Measurements from ENCODE around the gene IDI1.

IDI1 gene

DNA sequence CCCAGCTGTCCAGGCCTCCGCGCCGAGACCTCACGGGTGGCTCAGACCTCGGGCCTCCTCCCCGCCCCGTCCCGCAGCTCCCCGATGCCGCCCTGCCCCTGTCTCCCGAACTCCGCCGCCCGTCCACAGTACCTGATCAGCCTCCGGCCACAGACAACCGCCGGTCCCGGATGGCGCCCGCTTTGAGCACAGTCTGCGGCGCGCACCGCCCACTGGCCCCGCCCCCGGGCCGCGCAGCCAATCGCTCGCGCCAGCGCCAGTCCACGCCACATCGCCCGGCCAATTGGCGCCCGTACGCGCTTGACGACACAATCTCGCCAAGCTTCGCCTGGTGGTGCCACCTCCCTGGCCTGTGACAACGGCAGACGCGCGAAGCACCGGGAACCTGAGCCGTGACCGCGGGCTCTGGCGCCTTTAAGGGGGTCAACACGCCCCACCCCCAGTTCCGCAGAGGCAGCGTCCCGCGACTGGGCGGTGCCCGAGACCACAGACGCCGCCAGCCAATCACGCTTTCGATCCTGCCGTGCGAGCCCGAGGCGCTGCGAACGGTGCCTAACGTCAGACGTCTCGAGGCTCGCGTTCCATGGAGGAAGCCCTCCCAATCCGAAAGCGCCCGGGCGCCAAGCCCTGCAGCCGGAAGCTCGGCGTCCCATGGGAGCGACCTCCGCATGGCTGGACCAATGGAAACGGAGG, at the start of gene IDI1:
IDI1 (minus strand) TSS at position 388 of the 693 bp plus-strand sequence; CDS start at position 272, 116 bp downstream.
- Mint-ChIP-seq H3K4me3 (peak within 1 kb of the TSS; percentile 96), H3K27ac (peak within 1 kb of the TSS; percentile 98), H3K4me1 (peaks cover 31 to 51% of the 10 kb centered on the region in 2 donors), H3K27me3 (no peaks in the 10 kb centered on the region), H3K9me3 (no peaks in the 10 kb centered on the region), H3K36me3 (peaks cover 43 to 60% of the 10 kb centered on the region in 2 donors)
- ATAC-seq (replicated peaks) (peak; percentile 85 to 86), DNase-seq (peak; percentile 99)

- H3K4me3 Mint-ChIP-seq = no peak overlapping the region
- DNase-seq (no peak), ATAC-seq (replicated peaks) (no peak)
- H3K27me3 Mint-ChIP-seq = no peaks in the 10 kb centered on the region
- H3K4me1 Mint-ChIP-seq = peaks cover 18% of the 10 kb centered on the region in 2 donors
- H3K9me3 Mint-ChIP-seq = peaks cover 0 to 7% of the 10 kb centered on the region in 2 donors
- H3K36me3 Mint-ChIP-seq = peaks cover 29 to 31% of the 10 kb centered on the region in 2 donors
- H3K27ac Mint-ChIP-seq = no peak overlapping the region
Observed at GRCh38 chr10:1097436-1097835, 48.5 kb upstream of the IDI1 start.

DNA sequence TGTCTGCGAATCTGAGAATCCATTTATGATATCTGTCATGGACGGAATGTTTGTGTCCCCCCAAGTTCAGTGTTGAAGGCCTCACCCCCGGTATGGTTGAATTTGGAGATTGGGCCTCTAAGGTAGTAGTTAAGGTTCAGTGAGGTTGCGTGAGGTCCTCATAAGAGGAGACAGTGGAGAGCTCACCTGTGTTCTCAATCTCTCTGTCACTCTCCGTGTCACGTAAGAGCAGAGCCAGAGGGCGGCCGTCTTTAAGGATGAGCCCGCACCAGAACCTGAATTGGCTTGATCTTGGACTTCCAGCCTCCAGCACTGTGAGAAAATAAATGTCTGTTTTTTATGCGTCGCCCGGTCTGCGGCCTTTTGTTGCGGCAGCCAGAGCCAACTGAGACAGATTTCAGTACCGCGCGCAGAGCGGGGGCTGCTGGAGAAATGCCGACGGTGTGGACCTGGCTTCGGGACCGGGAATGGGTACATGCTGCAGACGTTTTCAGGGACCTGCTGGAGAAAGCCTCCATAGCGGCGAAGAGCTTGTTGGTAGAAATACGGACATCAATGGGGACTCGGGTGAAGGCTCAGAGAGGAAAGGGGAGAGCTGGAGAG, 47.5 kb upstream of the IDI1 start:
- ATAC-seq (replicated peaks) (no peak), DNase-seq (no peak)
- Mint-ChIP-seq H3K4me3 (no peak overlapping the region), H3K9me3 (no peaks in the 10 kb centered on the region), H3K4me1 (peaks cover 7 to 9% of the 10 kb centered on the region in 2 donors), H3K36me3 (peaks cover 21 to 25% of the 10 kb centered on the region in 2 donors), H3K27ac (no peak overlapping the region), H3K27me3 (no peaks in the 10 kb centered on the region)

GRCh38 chr10:1095498-1095897, 46.6 kb upstream of the IDI1 start:
- H3K9me3 Mint-ChIP-seq = no peaks in the 10 kb centered on the region
- ATAC-seq (replicated peaks) (no peak), DNase-seq (no peak)
- peaks cover 0 to 6% of the 10 kb centered on the region in 2 donors for H3K4me1 Mint-ChIP-seq
- no peaks in the 10 kb centered on the region for H3K27me3 Mint-ChIP-seq
- H3K36me3 Mint-ChIP-seq = peaks cover 19 to 22% of the 10 kb centered on the region in 2 donors
- H3K27ac Mint-ChIP-seq = no peak overlapping the region
- H3K4me3 Mint-ChIP-seq = no peak overlapping the region

- Mint-ChIP-seq H3K36me3 (peaks cover 21 to 27% of the 10 kb centered on the region in 2 donors), H3K9me3 (no peaks in the 10 kb centered on the region), H3K4me3 (no peak overlapping the region), H3K27me3 (no peaks in the 10 kb centered on the region), H3K4me1 (peaks cover 0 to 2% of the 10 kb centered on the region in 2 donors), H3K27ac (no peak overlapping the region)
- DNase-seq = no peak
- ATAC-seq (replicated peaks) = peak in 1 of 2 donors; percentile 47
Observed at GRCh38 chr10:1094112-1095057, 45.5 kb upstream of the IDI1 start.

- no peak for ATAC-seq (replicated peaks)
- Mint-ChIP-seq H3K36me3 (peaks cover 25 to 28% of the 10 kb centered on the region in 2 donors), H3K4me3 (no peak overlapping the region), H3K9me3 (no peaks in the 10 kb centered on the region), H3K27ac (no peak overlapping the region), H3K4me1 (peaks cover 0 to 2% of the 10 kb centered on the region in 2 donors), H3K27me3 (no peaks in the 10 kb centered on the region)
- no peak for DNase-seq
Observed at GRCh38 chr10:1093696-1094095, 44.8 kb upstream of the IDI1 start.

GRCh38 chr10:1090696-1091095, 41.8 kb upstream of the IDI1 start:
- Mint-ChIP-seq H3K4me3 (no peak overlapping the region), H3K4me1 (peaks cover 2 to 7% of the 10 kb centered on the region in 2 donors), H3K36me3 (peaks cover 40 to 42% of the 10 kb centered on the region in 2 donors), H3K27ac (no peak overlapping the region), H3K27me3 (no peaks in the 10 kb centered on the region), H3K9me3 (no peaks in the 10 kb centered on the region)
- ATAC-seq (replicated peaks) (no peak), DNase-seq (no peak)

GRCh38 chr10:1089017-1089689, 40.2 kb upstream of the IDI1 start:
- DNase-seq (no peak), ATAC-seq (replicated peaks) (no peak)
- no peak overlapping the region for H3K27ac Mint-ChIP-seq
- H3K4me1 Mint-ChIP-seq = peaks cover 2 to 7% of the 10 kb centered on the region in 2 donors
- no peaks in the 10 kb centered on the region for H3K9me3 Mint-ChIP-seq
- no peak overlapping the region for H3K4me3 Mint-ChIP-seq
- H3K36me3 Mint-ChIP-seq = peaks cover 49 to 51% of the 10 kb centered on the region in 2 donors
- no peaks in the 10 kb centered on the region for H3K27me3 Mint-ChIP-seq

DNA sequence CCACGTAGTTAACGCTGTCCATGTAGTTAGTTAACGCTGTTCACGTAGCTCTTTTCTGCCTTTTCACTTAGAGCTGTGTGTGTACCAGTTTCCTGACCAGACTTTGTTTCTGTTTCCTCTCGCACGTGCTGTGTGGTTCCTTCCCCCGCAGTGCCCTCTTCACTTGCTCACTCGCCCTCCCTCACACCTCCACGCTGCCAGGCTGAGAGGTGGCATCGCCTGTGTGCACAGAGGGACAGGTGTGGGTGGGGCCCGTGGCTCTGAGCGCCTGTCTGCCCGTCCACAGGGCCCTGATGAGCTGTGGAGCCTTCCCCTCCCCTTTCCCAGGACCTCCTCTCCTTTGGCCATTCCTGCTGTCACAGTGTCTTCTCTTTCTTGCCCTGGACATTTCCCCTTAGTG, 37.9 kb upstream of the IDI1 start:
- Mint-ChIP-seq H3K36me3 (peaks cover 55 to 67% of the 10 kb centered on the region in 2 donors), H3K9me3 (no peaks in the 10 kb centered on the region), H3K27me3 (no peaks in the 10 kb centered on the region), H3K27ac (no peak overlapping the region), H3K4me1 (peaks cover 2 to 7% of the 10 kb centered on the region in 2 donors), H3K4me3 (no peak overlapping the region)
- no peak for ATAC-seq (replicated peaks)
- DNase-seq = no peak

- H3K9me3 Mint-ChIP-seq = no peaks in the 10 kb centered on the region
- no peaks in the 10 kb centered on the region for H3K27me3 Mint-ChIP-seq
- no peak overlapping the region for H3K27ac Mint-ChIP-seq
- ATAC-seq (replicated peaks) (no peak), DNase-seq (no peak)
- no peak overlapping the region for H3K4me3 Mint-ChIP-seq
- peaks cover 2 to 7% of the 10 kb centered on the region in 2 donors for H3K4me1 Mint-ChIP-seq
- H3K36me3 Mint-ChIP-seq = peaks cover 47 to 57% of the 10 kb centered on the region in 2 donors
Observed at GRCh38 chr10:1085258-1085657, 36.3 kb upstream of the IDI1 start.

- DNase-seq = no peak
- H3K36me3 Mint-ChIP-seq = peaks cover 50 to 61% of the 10 kb centered on the region in 2 donors
- H3K27me3 Mint-ChIP-seq = no peaks in the 10 kb centered on the region
- H3K4me3 Mint-ChIP-seq = no peak overlapping the region
- H3K4me1 Mint-ChIP-seq = peaks cover 2 to 7% of the 10 kb centered on the region in 2 donors
- H3K27ac Mint-ChIP-seq = peak overlapping the region; percentile 47
- no peak for ATAC-seq (replicated peaks)
- no peaks in the 10 kb centered on the region for H3K9me3 Mint-ChIP-seq
Observed at GRCh38 chr10:1084011-1084950, 35.4 kb upstream of the IDI1 start.

DNA sequence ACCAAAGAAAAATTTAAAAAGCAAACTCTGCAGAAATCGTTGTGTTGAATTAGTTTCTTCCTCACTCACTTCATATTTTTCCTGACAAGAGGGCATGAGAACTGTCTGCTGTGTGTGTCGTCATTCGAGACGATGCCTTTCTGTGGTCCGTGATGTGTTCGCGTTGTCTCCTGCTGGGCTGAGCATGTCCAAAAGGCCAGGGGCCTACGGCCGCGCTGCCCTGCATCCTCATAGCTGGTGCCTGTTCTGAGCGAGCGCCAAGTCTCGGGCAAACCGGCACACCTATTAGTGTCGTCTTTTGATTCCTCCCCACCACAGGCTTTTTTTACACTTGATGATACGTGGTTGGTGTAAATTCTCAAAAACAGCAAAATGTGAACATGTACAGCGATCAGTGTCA, 34.7 kb upstream of the IDI1 start:
- no peak for ATAC-seq (replicated peaks)

GRCh38 chr10:1078668-1079067, 29.7 kb upstream of the IDI1 start:
- DNase-seq (no peak), ATAC-seq (replicated peaks) (no peak)
- Mint-ChIP-seq H3K4me1 (peaks cover 4 to 6% of the 10 kb centered on the region in 2 donors), H3K27me3 (no peaks in the 10 kb centered on the region), H3K27ac (no peak overlapping the region), H3K4me3 (no peak overlapping the region), H3K9me3 (no peaks in the 10 kb centered on the region), H3K36me3 (peaks cover 33 to 51% of the 10 kb centered on the region in 2 donors)

More for the DNA sequence above, 34.7 kb upstream of the IDI1 start:
- no peaks in the 10 kb centered on the region for H3K9me3 Mint-ChIP-seq
- no peaks in the 10 kb centered on the region for H3K27me3 Mint-ChIP-seq
- no peak for DNase-seq
- H3K4me1 Mint-ChIP-seq = peaks cover 2 to 7% of the 10 kb centered on the region in 2 donors
- H3K4me3 Mint-ChIP-seq = no peak overlapping the region
- peaks cover 45 to 59% of the 10 kb centered on the region in 2 donors for H3K36me3 Mint-ChIP-seq
- no peak overlapping the region for H3K27ac Mint-ChIP-seq

All from stimulated activated naive B cell treated with anti-CD40 and anti-IgM and Interleukin-4, amounts not matched to agents 10 μg/mL and 1 μg/mL and 100 μg/mL, for 72 hours (primary cell).